HepG2 (cell line): ENCODE measurements around the gene MRNIP. TPM values are rescaled to one million over a fixed set of nuclear protein-coding genes. Genes with fewer than 3 reads are reported as not detected.

ENCODE experiments used
- ARID3A ChIP-seq: IDR thresholded peaks from 2 replicates; pipeline ENCODE4 v1.6.1; 2012; ENCODE audit warnings: low read depth, low read length, improper control_type of control experiment
- ATAD3A ChIP-seq: sonication (generic); formaldehyde crosslinking; IDR thresholded peaks from 2 replicates; pipeline ENCODE4 v1.4.0; 2020; ENCODE audit warnings: missing genetic modification reagents
- CREBL2 ChIP-seq: sonication (generic); formaldehyde crosslinking; IDR thresholded peaks from 2 replicates; pipeline ENCODE4 v1.8.1; 2023; ENCODE audit warnings: missing genetic modification reagents, mild to moderate bottlenecking, borderline replicate concordance
- DMAP1 ChIP-seq: IDR thresholded peaks from 2 replicates; pipeline ENCODE4 v1.6.1; 2016
- HINFP ChIP-seq: sonication (generic); formaldehyde crosslinking; IDR thresholded peaks from 2 replicates; pipeline ENCODE4 v1.4.0; 2020; ENCODE audit warnings: low read depth, mild to moderate bottlenecking, missing genetic modification reagents
- NFKBIZ ChIP-seq: IDR thresholded peaks from 2 replicates; pipeline ENCODE4 v1.6.1; 2018; ENCODE audit warnings: missing genetic modification reagents, missing compliant biosample characterization
- PHF8 ChIP-seq: sonication (generic); formaldehyde crosslinking; IDR thresholded peaks from 2 replicates; pipeline ENCODE4 v1.5.0; 2020; ENCODE audit warnings: missing genetic modification reagents
- SP5 ChIP-seq: IDR thresholded peaks from 2 replicates; pipeline ENCODE4 v1.6.1; 2016; ENCODE audit warnings: low read depth, borderline replicate concordance
- SRSF9 ChIP-seq: fragments of 200-400 bp; formaldehyde crosslinking; IDR thresholded peaks from 2 replicates; pipeline ENCODE4 v1.6.1; 2018; ENCODE audit warnings: borderline replicate concordance, mild to moderate bottlenecking, low read depth, low read length; ENCODE audit not compliant: insufficient read depth, poor library complexity, severe bottlenecking
- SRY ChIP-seq: sonication (generic); formaldehyde crosslinking; IDR thresholded peaks from 2 replicates; pipeline ENCODE4 v1.8.0; 2022; ENCODE audit warnings: mild to moderate bottlenecking, missing genetic modification reagents
- TGIF2 ChIP-seq: IDR thresholded peaks from 2 replicates; pipeline ENCODE4 v1.6.1; 2016; ENCODE audit warnings: control low read depth, missing compliant biosample characterization
- THAP9 ChIP-seq: sonication (generic); formaldehyde crosslinking; IDR thresholded peaks from 2 replicates; pipeline ENCODE4; 2020; ENCODE audit warnings: missing genetic modification reagents, mild to moderate bottlenecking, borderline replicate concordance
- TRIM24 ChIP-seq: sonication (generic); formaldehyde crosslinking; IDR thresholded peaks from 2 replicates; pipeline ENCODE4 v1.8.0; 2022; ENCODE audit warnings: mild to moderate bottlenecking, missing genetic modification reagents
- ZFP36L1 ChIP-seq: sonication (generic); formaldehyde crosslinking; IDR thresholded peaks from 2 replicates; pipeline ENCODE4 v1.8.0; 2022; ENCODE audit warnings: mild to moderate bottlenecking, missing genetic modification reagents, moderate library complexity
- ZNF101 ChIP-seq: sonication (generic); formaldehyde crosslinking; IDR thresholded peaks from 2 replicates; pipeline ENCODE4 v1.4.0; 2020; ENCODE audit warnings: mild to moderate bottlenecking, low read depth, missing genetic modification reagents, borderline replicate concordance
- ZNF136 ChIP-seq: sonication (generic); formaldehyde crosslinking; IDR thresholded peaks from 2 replicates; pipeline ENCODE4 v1.8.1; 2022; ENCODE audit warnings: low read depth, mild to moderate bottlenecking, moderate library complexity, missing genetic modification reagents
- ZNF260 ChIP-seq: sonication (generic); formaldehyde crosslinking; IDR thresholded peaks from 2 replicates; pipeline ENCODE4 v1.4.0; 2020; ENCODE audit warnings: missing genetic modification reagents, low read depth, mild to moderate bottlenecking, borderline replicate concordance
- ZNF432 ChIP-seq: sonication (generic); formaldehyde crosslinking; IDR thresholded peaks from 2 replicates; pipeline ENCODE4 v1.5.0; 2020; ENCODE audit warnings: missing genetic modification reagents, mild to moderate bottlenecking, borderline replicate concordance
- ZNF503 ChIP-seq: sonication (generic); formaldehyde crosslinking; IDR thresholded peaks from 2 replicates; pipeline ENCODE4 v1.4.0; 2020; ENCODE audit warnings: missing genetic modification reagents
- ZNF7 ChIP-seq: IDR thresholded peaks from 2 replicates; pipeline ENCODE4 v1.6.1; 2016; ENCODE audit warnings: missing biosample characterization, missing genetic modification reagents
- ZNF740 ChIP-seq: sonication (generic); formaldehyde crosslinking; IDR thresholded peaks from 2 replicates; pipeline ENCODE4 v1.4.0; 2020; ENCODE audit warnings: missing genetic modification reagents
- ZNF747 ChIP-seq: sonication (generic); formaldehyde crosslinking; IDR thresholded peaks from 2 replicates; pipeline ENCODE4 v1.8.1; 2023; ENCODE audit warnings: missing genetic modification reagents, mild to moderate bottlenecking, borderline replicate concordance
- polyA plus RNA-seq, 8 experiments: library from polyadenylated mRNA; depleted of rRNA in 3 of 8; stranded (reverse) in 7 of 8; unstranded in 1 of 8; fragments of >200 nt; fragmentation: Illumina TruSeq in 4 of 8; extraction: Trizol in 4 of 8; gene quantifications; 2 replicates each; pipeline versions ENCODE4 v1.2.1 to v1.2.3, GENCODE V29; 2011 to 2016; ENCODE audit warnings: low read depth in 4 of 8, missing spikeins in 1 of 8, mixed read lengths in 1 of 8; ENCODE audit not compliant: insufficient read depth in 1 of 8
- total RNA-seq, 5 experiments: library from RNA; depleted of rRNA; stranded (reverse); fragments of >200 nt; fragmentation: Illumina TruSeq; extraction: Trizol; gene quantifications; 2 replicates each; pipeline ENCODE4 v1.2.3, GENCODE V29; 2016; ENCODE audit warnings: low read depth in 1 of 5

Gene MRNIP
- total and polyA plus RNA-seq, 2 of the 13 experiments (the other 11 are each of a cell fraction or from before 2014, with no cell fraction given): 15.5 to 34.1 TPM

GRCh38 chr5:179818746-179819295 lies 39.8 kb downstream of the MRNIP start (continued):
- TF ChIP-seq THAP9 (CRISPR knock-in tag) (no peak), TGIF2 (CRISPR knock-in tag) (peak; percentile 31; the same call in 1 of the 2 replicates), ARID3A (no peak), ZNF136 (CRISPR knock-in tag) (no peak), ZNF740 (CRISPR knock-in tag) (peak; percentile 52; the same call in 1 of the 2 replicates), HINFP (CRISPR knock-in tag) (0 out of 2 replicates have a peak, but pooled peaks have one; percentile 35), NFKBIZ (CRISPR knock-in tag) (peak; percentile 97), ATAD3A (CRISPR knock-in tag) (no peak), ZNF101 (no peak), ZNF747 (peak; percentile 38; the same call in 1 of the 2 replicates), SRSF9 (no peak), TRIM24 (no peak), PHF8 (CRISPR knock-in tag) (peak; percentile 72), ZNF260 (no peak), DMAP1 (CRISPR knock-in tag) (peak; percentile 81; the same call in 1 of the 2 replicates), CREBL2 (CRISPR knock-in tag) (peak; percentile 44; the same call in 1 of the 2 replicates), SP5 (CRISPR knock-in tag) (peak; percentile 85), SRY (no peak), ZNF7 (CRISPR knock-in tag) (no peak), ZNF432 (CRISPR knock-in tag) (no peak), ZFP36L1 (CRISPR knock-in tag) (no peak), ZNF503 (CRISPR knock-in tag) (peak; percentile 85; the same call in 1 of the 2 replicates)
